WTC11 (cell line): ENCODE data around the gene ABHD6. TPM values are rescaled to one million over a fixed set of nuclear protein-coding genes. Genes with fewer than 3 reads are reported as not detected.

Source experiments
- ATAC-seq: fragments of 200-7000 bp; cut with Tn5 transposase; 2 replicates; pipeline ENCODE4 v1.10.0; 2021; ENCODE audit warnings: mild to moderate bottlenecking, moderate library complexity
- CTCF ChIA-PET: fragments of 300-600 bp; sonication (Branson Sonifier 250); formaldehyde crosslinking; loops from one replicate; lab custom pipeline; 2021; ENCODE audit warnings: antibody characterized with exemption; lab: Charles Lee
- POLR2A ChIA-PET: fragments of 350-600 bp; sonication (Branson Sonifier 250); formaldehyde crosslinking; loops from one replicate; lab custom pipeline; 2021; ENCODE audit warnings: antibody characterized with exemption; lab: Charles Lee
- DNase-seq: peaks from one replicate; pipeline ENCODE4 v3.0.0; 2021; ENCODE audit warnings: low spot score
- H3K27ac Mint-ChIP-seq: 2 replicates; pipeline ENCODE4 v1.8.0; 2021; ENCODE audit warnings: mixed read lengths
- H3K27me3 Mint-ChIP-seq: 2 replicates; pipeline ENCODE4 v1.8.0; 2021; ENCODE audit warnings: low read depth, mild to moderate bottlenecking, moderate library complexity, mixed read lengths
- H3K36me3 Mint-ChIP-seq: 2 replicates; pipeline ENCODE4 v1.8.0; 2021; ENCODE audit warnings: mixed read lengths
- H3K4me1 Mint-ChIP-seq: 2 replicates; pipeline ENCODE4 v1.8.0; 2022; ENCODE audit warnings: mixed read lengths
- H3K4me3 Mint-ChIP-seq: 2 replicates; pipeline ENCODE4 v1.8.0; 2021; ENCODE audit warnings: mild to moderate bottlenecking, moderate library complexity, mixed read lengths
- H3K9me3 Mint-ChIP-seq: 2 replicates; pipeline ENCODE4 v1.8.0; 2021; ENCODE audit warnings: mixed read lengths
- ATF2 ChIP-seq: sonication (generic); formaldehyde crosslinking; IDR thresholded peaks from 2 replicates; pipeline ENCODE4 v1.8.1; 2022; ENCODE audit warnings: low read depth, missing genetic modification reagents, borderline replicate concordance
- E2F4 ChIP-seq: sonication (generic); formaldehyde crosslinking; IDR thresholded peaks from 2 replicates; pipeline ENCODE4 v1.8.1; 2022; ENCODE audit warnings: low read depth, mild to moderate bottlenecking, moderate library complexity, missing genetic modification reagents, borderline replicate concordance
- FOXK1 ChIP-seq: sonication (generic); formaldehyde crosslinking; IDR thresholded peaks from 2 replicates; pipeline ENCODE4 v1.8.0; 2022; ENCODE audit warnings: mild to moderate bottlenecking, moderate library complexity, missing genetic modification reagents
- FOXP4 ChIP-seq: sonication (generic); formaldehyde crosslinking; IDR thresholded peaks from 2 replicates; pipeline ENCODE4 v1.8.0; 2022; ENCODE audit warnings: mild to moderate bottlenecking, missing genetic modification reagents
- HMGA2 ChIP-seq: fragments of 250-450 bp; sonication (Bioruptor Pico); IDR thresholded peaks from 2 replicates; pipeline ENCODE4 v1.4.0; 2021; ENCODE audit warnings: mild to moderate bottlenecking, moderate library complexity
- NR3C1 ChIP-seq: sonication (generic); formaldehyde crosslinking; conservative IDR thresholded peaks from 2 replicates; pipeline ENCODE4 v1.8.1; 2023; ENCODE audit warnings: low read depth, mild to moderate bottlenecking, missing genetic modification reagents
- OVOL2 ChIP-seq: fragments of 250-450 bp; sonication (Bioruptor Pico); IDR thresholded peaks from 2 replicates; pipeline ENCODE4 v1.9.0; 2021; ENCODE audit warnings: mild to moderate bottlenecking, borderline replicate concordance
- PRRX2 ChIP-seq: fragments of 250-450 bp; sonication (Bioruptor Pico); IDR thresholded peaks from 2 replicates; pipeline ENCODE4 v1.8.0; 2021; ENCODE audit warnings: mild to moderate bottlenecking
- SMAD3 ChIP-seq: sonication (generic); formaldehyde crosslinking; IDR thresholded peaks from 2 replicates; pipeline ENCODE4 v1.8.0; 2022; ENCODE audit warnings: missing genetic modification reagents, mild to moderate bottlenecking, borderline replicate concordance
- TCF7 ChIP-seq: sonication (generic); formaldehyde crosslinking; IDR thresholded peaks from 2 replicates; pipeline ENCODE4 v1.8.0; 2022; ENCODE audit warnings: mild to moderate bottlenecking, low read depth, missing genetic modification reagents, moderate library complexity
- TEAD1 ChIP-seq: sonication (generic); formaldehyde crosslinking; IDR thresholded peaks from 2 replicates; pipeline ENCODE4 v1.8.0; 2022; ENCODE audit warnings: mild to moderate bottlenecking, missing genetic modification reagents
- USF1 ChIP-seq: sonication (generic); formaldehyde crosslinking; IDR thresholded peaks from 2 replicates; pipeline ENCODE4 v1.8.0; 2022; ENCODE audit warnings: mild to moderate bottlenecking, missing genetic modification reagents
- ZBTB21 ChIP-seq: sonication (generic); formaldehyde crosslinking; IDR thresholded peaks from 2 replicates; pipeline ENCODE4 v1.8.1; 2023; ENCODE audit warnings: mild to moderate bottlenecking, missing genetic modification reagents, borderline replicate concordance
- ZBTB43 ChIP-seq: sonication (generic); formaldehyde crosslinking; IDR thresholded peaks from 2 replicates; pipeline ENCODE4 v1.8.1; 2023; ENCODE audit warnings: mild to moderate bottlenecking, missing genetic modification reagents
- ZNF121 ChIP-seq: sonication (generic); formaldehyde crosslinking; IDR thresholded peaks from 2 replicates; pipeline ENCODE4 v1.8.0; 2023; ENCODE audit warnings: missing genetic modification reagents
- ZNF138 ChIP-seq: sonication (generic); formaldehyde crosslinking; conservative IDR thresholded peaks from 2 replicates; pipeline ENCODE4 v1.8.1; 2022; ENCODE audit warnings: mild to moderate bottlenecking, moderate library complexity, missing genetic modification reagents
- ZNF219 ChIP-seq: sonication (generic); formaldehyde crosslinking; IDR thresholded peaks from 2 replicates; pipeline ENCODE4 v1.8.0; 2023; ENCODE audit warnings: missing genetic modification reagents, mild to moderate bottlenecking, borderline replicate concordance
- ZNF263 ChIP-seq: sonication (generic); formaldehyde crosslinking; IDR thresholded peaks from 2 replicates; pipeline ENCODE4 v1.8.1; 2022; ENCODE audit warnings: low read depth, mild to moderate bottlenecking, moderate library complexity, missing genetic modification reagents
- ZNF281 ChIP-seq: sonication (generic); formaldehyde crosslinking; IDR thresholded peaks from 2 replicates; pipeline ENCODE4 v1.8.0; 2023; ENCODE audit warnings: mild to moderate bottlenecking, missing genetic modification reagents
- ZNF416 ChIP-seq: fragments of 250-450 bp; sonication (Bioruptor Pico); IDR thresholded peaks from 2 replicates; pipeline ENCODE4 v1.9.0; 2021; ENCODE audit warnings: mild to moderate bottlenecking, inconsistent platforms
- ZNF425 ChIP-seq: fragments of 250-450 bp; sonication (Bioruptor Pico); conservative IDR thresholded peaks from 2 replicates; pipeline ENCODE4 v1.9.0; 2021; ENCODE audit warnings: mild to moderate bottlenecking
- ZSCAN18 ChIP-seq: fragments of 250-450 bp; sonication (Bioruptor Pico); IDR thresholded peaks from 2 replicates; pipeline ENCODE4 v2.1.2; 2022; ENCODE audit warnings: mild to moderate bottlenecking, moderate library complexity
- total RNA-seq: library from RNA; stranded (reverse); gene quantifications from 3 replicates; pipeline ENCODE4 v1.2.3, GENCODE V29; 2021

ABHD6 gene
- total RNA-seq, 1 experiment from 2014 or later = 5.4 TPM

- Mint-ChIP-seq H3K27ac (no peak overlapping the region), H3K4me1 (peaks cover 19% of the 10 kb centered on the region), H3K27me3 (peaks cover 31% of the 10 kb centered on the region), H3K36me3 (no peaks in the 10 kb centered on the region), H3K9me3 (no peaks in the 10 kb centered on the region), H3K4me3 (no peak overlapping the region)
- ATAC-seq (no peak), DNase-seq (no peak)
- POLR2A ChIA-PET = no interaction called here
- no peak for TF ChIP-seq SMAD3 (CRISPR knock-in tag)
- no peak for TF ChIP-seq ZNF416 (CRISPR knock-in tag)
- TF ChIP-seq FOXP4 = no peak
- TF ChIP-seq NR3C1 = no peak
- no peak for TF ChIP-seq ZSCAN18 (CRISPR knock-in tag)
- TF ChIP-seq USF1 (CRISPR knock-in tag) = no peak
- TF ChIP-seq ZBTB21 (CRISPR knock-in tag) = no peak
- no peak for TF ChIP-seq ZNF219
- TF ChIP-seq OVOL2 (CRISPR knock-in tag) = no peak
- TF ChIP-seq HMGA2 = no peak
- TF ChIP-seq ZNF425 (CRISPR knock-in tag) = no peak
- no peak for TF ChIP-seq TCF7 (CRISPR knock-in tag)
- no peak for TF ChIP-seq TEAD1 (CRISPR knock-in tag)
- TF ChIP-seq ZNF263 (CRISPR knock-in tag) = no peak
- no peak for TF ChIP-seq ZNF281 (CRISPR knock-in tag)
- CTCF ChIA-PET = interaction anchor here (1.1 kb wide), 1 partner anchor 163 kb away, joined by 3 read pairs; the partner anchor contains the start of gene KCTD6
These were observed 91.7 kb downstream of the ABHD6 start for GRCh38 chr3:58329150-58329921.

- Mint-ChIP-seq H3K36me3 (no peaks in the 10 kb centered on the region), H3K9me3 (no peaks in the 10 kb centered on the region), H3K27ac (no peak overlapping the region), H3K4me1 (peaks cover 20% of the 10 kb centered on the region), H3K4me3 (no peak overlapping the region), H3K27me3 (peaks cover 34% of the 10 kb centered on the region)
- DNase-seq = no peak
- ATAC-seq = no peak
- POLR2A ChIA-PET = no interaction called here
- CTCF ChIA-PET = interaction anchor here (1.1 kb wide), 1 partner anchor 162 kb away, joined by 3 read pairs; the partner anchor contains the start of gene KCTD6
- TF ChIP-seq ATF2 (CRISPR knock-in tag) (no peak), FOXK1 (CRISPR knock-in tag) (no peak), PRRX2 (no peak), E2F4 (CRISPR knock-in tag) (no peak), ZBTB43 (CRISPR knock-in tag) (no peak), ZNF121 (CRISPR knock-in tag) (no peak), ZNF138 (CRISPR knock-in tag) (no peak)
These were observed 92.4 kb downstream of the ABHD6 start for GRCh38 chr3:58329922-58330413.
